Measurements from ENCODE around the gene TLR2. TPM values are rescaled to one million over a fixed set of nuclear protein-coding genes. Genes with fewer than 3 reads are reported as not detected.

The TLR2 gene
- total and polyA plus RNA-seq, 2 of the 4 experiments (the other 2 are of a cell fraction) = under 0.01 to 0.03 TPM

GRCh38 chr4:153651116-153651515 is 33.0 kb upstream of the TLR2 start:
- H3K9ac ChIP-seq (ENCODE audit: low read depth, low read length) = no peak overlapping the region
- H3K36me3 ChIP-seq (ENCODE audit: control insufficient read depth, insufficient read depth, low read length) = no peaks in the 10 kb centered on the region
- POLR2A ChIA-PET (ENCODE audit: unreplicated experiment) = no interaction called here
- intact Hi-C loops (cut with micrococcal nuclease) (no loop called here), in situ Hi-C loops (cut with MboI; ENCODE audit: low sequenced_read_pairs) (no loop called here), dilution Hi-C loops (cut with HindIII; ENCODE audit: low sequenced_read_pairs, unreplicated experiment) (no loop called here)
- no peak overlapping the region for H2BK20ac ChIP-seq (ENCODE audit: low read depth, low read length)
- BruUV-seq (replicated peaks) = no TSS peak
- no peak overlapping the region for H3K18ac ChIP-seq (ENCODE audit: low read depth, low read length)
- H3K9me1 ChIP-seq (ENCODE audit: insufficient read depth, low read length) = peaks cover 4% of the 10 kb centered on the region; the same call in 1 of the 2 replicates
- no peak overlapping the region for H2BK15ac ChIP-seq (ENCODE audit: low read depth, low read length)
- no peak overlapping the region for H2BK120ac ChIP-seq (ENCODE audit: low read depth, low read length)
- peaks cover 10% of the 10 kb centered on the region; the same call in 1 of the 2 replicates for H3K27me3 ChIP-seq (ENCODE audit: control insufficient read depth, insufficient read depth, low read length)
- no peak overlapping the region for H3K14ac ChIP-seq (replicated peaks; ENCODE audit: low read depth, low read length)
- no peak overlapping the region for H4K8ac ChIP-seq (ENCODE audit: low read depth in 2 of 2, low read length in 2 of 2)
- H4K5ac ChIP-seq (ENCODE audit: low read depth, low read length) = no peak overlapping the region
- H3K27ac ChIP-seq (ENCODE audit: insufficient read depth, low read length) = no peak overlapping the region
- no peak overlapping the region for H3K56ac ChIP-seq (ENCODE audit: extremely low read depth, insufficient read depth, low read length)
- H3K9me3 ChIP-seq (ENCODE audit: control insufficient read depth, insufficient read depth, low read length) = no peaks in the 10 kb centered on the region
- no peak overlapping the region for H3K4me2 ChIP-seq (ENCODE audit: low read depth, low read length)
- H4K20me1 ChIP-seq (ENCODE audit: insufficient read depth, low read length) = no peaks in the 10 kb centered on the region
- H3K4me1 ChIP-seq (ENCODE audit: control insufficient read depth, insufficient read depth, low read length) = no peaks in the 10 kb centered on the region
- H3K23ac ChIP-seq (ENCODE audit: low read depth, low read length) = no peak overlapping the region
- no peak overlapping the region for H2AFZ ChIP-seq (replicated peaks; ENCODE audit: low read length, poor library complexity)
- WGBS, 2 experiments (ENCODE audit: extremely low coverage in 2 of 2, insufficient read length in 1 of 2) = no CpG with 5 or more reads among the region's 3 CpGs
- no peak for DNase-seq
- CTCF ChIA-PET = no interaction called here
- H3K79me1 ChIP-seq (ENCODE audit: low read depth in 1 of 2, low read length in 2 of 2) = no peaks in the 10 kb centered on the region
- no peak overlapping the region for H3K4ac ChIP-seq (ENCODE audit: low read depth, low read length)
- no peak overlapping the region for H4K91ac ChIP-seq (ENCODE audit: insufficient read depth, low read depth, low read length)
- no peak overlapping the region for H2BK5ac ChIP-seq (ENCODE audit: low read depth, low read length, poor library complexity, severe bottlenecking)
- H3K4me3 ChIP-seq (ENCODE audit: insufficient read depth, low read depth, low read length) = no peak overlapping the region
- TF ChIP-seq RFX5 (IDR thresholded peaks at IDR 0.05; ENCODE audit: low read depth, low read length) (no peak), FOS (IDR thresholded peaks at IDR 0.05; ENCODE audit: low read depth, low read length) (no peak), POLR2A (IDR thresholded peaks at IDR 0.05; ENCODE audit: low read depth, low read length) (no peak), NFE2L2 (IDR thresholded peaks at IDR 0.05; ENCODE audit: low read depth, low read length) (no peak), RAD21 (IDR thresholded peaks at IDR 0.05; ENCODE audit: low read length) (no peak), USF2 (IDR thresholded peaks at IDR 0.05; ENCODE audit: low read depth, low read length) (no peak), MXI1 (IDR thresholded peaks at IDR 0.05; ENCODE audit: borderline replicate concordance, low read depth, low read length) (no peak), CHD1 (IDR thresholded peaks at IDR 0.05; ENCODE audit: low read depth, low read length) (no peak)
- no peak overlapping the region for H2AK9ac ChIP-seq (replicated peaks; ENCODE audit: low read depth, low read length, poor library complexity)
- ATAC-seq (ENCODE audit: low read depth) = no peak
- no peak overlapping the region for H2AK5ac ChIP-seq (ENCODE audit: low read depth, low read length)

Measured in IMR-90 (cell line).